Activated CD8-positive, alpha-beta T cell treated with anti-CD3 and anti-CD28 coated beads, Interleukin-2, amount 10 ng/mL, durations not matched to agents 7 days and 5 days (primary cell): ENCODE results near the gene USP6. TPM values are rescaled to one million over a fixed set of nuclear protein-coding genes. Genes with fewer than 3 reads are reported as not detected.
"Not testable (repeated sequence)": the region's sequence is repeated elsewhere in the genome, so short reads cannot be mapped to it uniquely, and the experiment has no call there.

Experiments used
- ATAC-seq: fragments of 150-1000 bp; cut with Tn5 transposase; one replicate; pipeline ENCODE4 v1.10.0; 2021; ENCODE audit warnings: moderate library complexity
- CTCF ChIA-PET: fragments of 350-600 bp; sonication (Branson Sonifier 250); formaldehyde crosslinking; loops from one replicate; lab custom pipeline; 2021; ENCODE audit warnings: antibody characterized with exemption; lab: Charles Lee
- POLR2A ChIA-PET: fragments of 350-600 bp; sonication (Branson Sonifier 250); formaldehyde crosslinking; loops from one replicate; lab custom pipeline; 2021; ENCODE audit warnings: antibody characterized with exemption; lab: Charles Lee
- DNase-seq: peaks from one replicate; pipeline ENCODE4 v3.0.0-alpha.2; 2020
- H3K27ac Mint-ChIP-seq: one replicate; pipeline ENCODE4 v1.8.0; 2021; ENCODE audit warnings: mild to moderate bottlenecking, mixed read lengths
- H3K27me3 Mint-ChIP-seq: one replicate; pipeline ENCODE4 v1.8.0; 2021; ENCODE audit warnings: low read depth, mixed read lengths
- H3K36me3 Mint-ChIP-seq: one replicate; pipeline ENCODE4 v1.8.0; 2021; ENCODE audit warnings: low read depth, mixed read lengths
- H3K4me1 Mint-ChIP-seq: one replicate; pipeline ENCODE4 v1.8.0; 2021; ENCODE audit warnings: low read depth, mixed read lengths
- H3K4me3 Mint-ChIP-seq: one replicate; pipeline ENCODE4 v1.8.0; 2021; ENCODE audit warnings: mild to moderate bottlenecking, mixed read lengths
- H3K9me3 Mint-ChIP-seq: one replicate; pipeline ENCODE4 v1.8.0; 2022; ENCODE audit warnings: mixed read lengths; ENCODE audit not compliant: insufficient read depth
- total RNA-seq, 2 experiments: library from RNA; stranded (reverse); gene quantifications; one replicate each; pipeline ENCODE4 v1.2.3, GENCODE V29; 2021

Gene USP6
- total RNA-seq, 2 experiments from 2014 or later: 0.08 to 0.10 TPM

DNA sequence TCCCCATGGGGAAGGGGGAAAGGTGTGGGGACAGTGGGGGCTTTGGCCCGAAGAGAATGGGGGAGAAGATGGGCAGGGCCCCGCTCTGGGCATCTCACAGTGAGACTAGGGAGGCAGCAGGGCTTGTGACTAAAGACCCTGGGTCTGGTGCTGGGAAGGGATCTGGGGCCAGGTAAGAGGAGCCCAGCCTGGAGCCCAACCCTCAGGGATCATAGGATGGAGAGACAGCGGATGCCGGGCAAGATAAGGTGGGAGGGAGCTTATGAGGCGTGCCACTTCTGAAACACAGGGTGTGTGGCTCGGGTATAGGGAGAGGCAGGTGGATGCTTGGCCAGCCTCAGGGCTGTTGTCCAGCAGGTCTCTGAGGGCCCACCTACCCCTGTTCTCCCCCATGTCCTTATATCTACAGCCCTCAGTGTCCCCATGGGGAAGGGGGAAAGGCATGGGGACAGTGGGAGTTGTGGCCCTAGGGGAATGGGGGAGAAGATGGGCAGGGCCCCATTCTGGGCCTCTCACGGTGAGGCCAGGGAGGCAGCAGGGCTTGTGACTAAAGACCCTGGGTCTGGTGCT lies 15.4 kb downstream of the USP6 start:
- no peak overlapping the region for H3K4me3 Mint-ChIP-seq
- no peak overlapping the region for H3K27ac Mint-ChIP-seq
- ChIA-PET CTCF (no interaction called here), POLR2A (no interaction called here)
- no peaks in the 10 kb centered on the region for H3K4me1 Mint-ChIP-seq
- no peak for ATAC-seq
- H3K9me3 Mint-ChIP-seq: no peaks in the 10 kb centered on the region
- H3K27me3 Mint-ChIP-seq: no peaks in the 10 kb centered on the region
- DNase-seq: no peak
- no peaks in the 10 kb centered on the region for H3K36me3 Mint-ChIP-seq

DNA sequence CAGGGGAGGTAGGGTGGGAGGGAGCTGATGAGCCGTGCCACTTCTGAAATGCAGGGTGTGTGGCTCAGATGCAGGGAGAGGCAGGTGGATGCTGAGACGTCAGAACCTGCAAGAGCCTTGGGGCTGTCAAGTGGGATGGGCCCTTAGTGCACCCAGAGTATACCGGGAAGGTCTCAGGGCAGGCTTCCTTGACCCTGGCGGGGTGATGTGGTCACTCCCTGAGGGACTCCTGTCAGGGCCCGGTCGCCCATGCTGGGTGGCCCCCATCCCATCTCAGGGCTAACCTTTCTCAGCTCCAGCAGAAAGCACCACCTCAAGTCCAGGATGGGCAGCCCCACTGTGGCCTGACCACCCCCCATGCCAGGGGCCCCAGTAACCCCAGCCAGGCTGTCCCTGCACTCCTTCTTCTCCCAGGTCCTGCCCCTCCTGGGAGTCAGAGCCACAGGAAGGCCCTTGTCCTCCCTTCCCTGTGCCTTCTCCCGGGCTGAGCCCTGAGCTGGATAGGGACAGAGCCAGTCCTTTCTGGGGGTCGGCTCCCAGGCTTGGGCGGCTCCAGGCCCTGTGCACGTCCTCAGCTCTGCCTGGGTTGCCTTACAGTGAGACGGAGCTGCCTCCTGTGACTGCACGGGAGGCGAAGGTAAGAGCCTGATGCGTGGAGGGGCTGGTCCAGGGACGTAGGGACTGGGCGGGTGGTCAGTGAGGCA lies 16.1 kb downstream of the USP6 start:
- POLR2A ChIA-PET, DNase-seq: not testable (repeated sequence)

GRCh38 chr17:5132503-5133225 lies 16.8 kb downstream of the USP6 start:
- H3K9me3 Mint-ChIP-seq, CTCF ChIA-PET, H3K36me3 Mint-ChIP-seq, DNase-seq, H3K4me1 Mint-ChIP-seq, H3K4me3 Mint-ChIP-seq, H3K27ac Mint-ChIP-seq, H3K27me3 Mint-ChIP-seq, ATAC-seq, POLR2A ChIA-PET: not testable (repeated sequence)

More for the DNA sequence above, 16.1 kb downstream of the USP6 start:
- H3K36me3 Mint-ChIP-seq, H3K9me3 Mint-ChIP-seq, ATAC-seq, H3K27ac Mint-ChIP-seq, CTCF ChIA-PET, H3K4me3 Mint-ChIP-seq, H3K4me1 Mint-ChIP-seq, H3K27me3 Mint-ChIP-seq: not testable (repeated sequence)

DNA sequence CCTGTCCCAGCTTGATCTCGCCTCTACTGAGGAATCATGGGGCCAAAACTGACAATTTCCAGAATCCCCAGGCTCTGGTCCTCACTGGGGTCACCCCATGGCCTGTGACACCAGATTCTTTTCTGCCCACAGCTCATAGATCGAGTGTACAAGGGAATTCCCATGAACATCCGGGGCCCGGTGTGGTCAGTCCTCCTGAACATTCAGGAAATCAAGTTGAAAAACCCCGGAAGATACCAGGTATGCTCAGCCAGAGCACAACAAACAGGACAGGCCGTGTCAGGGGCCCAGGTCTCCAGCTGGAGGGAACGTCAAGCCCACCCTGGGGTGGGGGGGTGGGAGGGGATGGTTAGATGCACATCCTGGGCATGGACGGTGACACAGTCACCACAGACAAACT lies 17.5 kb downstream of the USP6 start:
- H3K4me3 Mint-ChIP-seq: no peak overlapping the region
- ATAC-seq: no peak
- H3K27ac Mint-ChIP-seq: no peak overlapping the region
- POLR2A ChIA-PET: no interaction called here
- CTCF ChIA-PET: no interaction called here
- H3K9me3 Mint-ChIP-seq: no peaks in the 10 kb centered on the region
- no peaks in the 10 kb centered on the region for H3K27me3 Mint-ChIP-seq
- no peak for DNase-seq
- H3K4me1 Mint-ChIP-seq: no peaks in the 10 kb centered on the region
- no peaks in the 10 kb centered on the region for H3K36me3 Mint-ChIP-seq

- CTCF ChIA-PET, H3K36me3 Mint-ChIP-seq, POLR2A ChIA-PET, H3K4me3 Mint-ChIP-seq, DNase-seq, H3K27ac Mint-ChIP-seq, H3K9me3 Mint-ChIP-seq, ATAC-seq, H3K4me1 Mint-ChIP-seq, H3K27me3 Mint-ChIP-seq: not testable (repeated sequence)
These were observed 18.1 kb downstream of the USP6 start for GRCh38 chr17:5133961-5134360.

GRCh38 chr17:5134571-5134970 lies 18.7 kb downstream of the USP6 start:
- ATAC-seq, H3K27ac Mint-ChIP-seq, H3K9me3 Mint-ChIP-seq, H3K36me3 Mint-ChIP-seq, POLR2A ChIA-PET, H3K27me3 Mint-ChIP-seq, H3K4me3 Mint-ChIP-seq, H3K4me1 Mint-ChIP-seq, DNase-seq: not testable (repeated sequence)
- CTCF ChIA-PET: interaction anchor here (0.7 kb wide), 1 partner anchor 92 kb away, joined by 3 read pairs; no protein-coding TSS in a partner anchor

- H3K4me3 Mint-ChIP-seq, H3K27me3 Mint-ChIP-seq, ATAC-seq, H3K9me3 Mint-ChIP-seq, H3K36me3 Mint-ChIP-seq, H3K4me1 Mint-ChIP-seq, H3K27ac Mint-ChIP-seq, POLR2A ChIA-PET, DNase-seq: not testable (repeated sequence)
- CTCF ChIA-PET: interaction anchor here (0.7 kb wide), 1 partner anchor 92 kb away, joined by 3 read pairs; no protein-coding TSS in a partner anchor
These were observed 19.4 kb downstream of the USP6 start for GRCh38 chr17:5135131-5135712.

- Mint-ChIP-seq H3K9me3 (no peaks in the 10 kb centered on the region), H3K27ac (no peak overlapping the region), H3K4me3 (no peak overlapping the region), H3K36me3 (no peaks in the 10 kb centered on the region), H3K27me3 (no peaks in the 10 kb centered on the region), H3K4me1 (no peaks in the 10 kb centered on the region)
- no peak for ATAC-seq
- ChIA-PET POLR2A (no interaction called here), CTCF (no interaction called here)
- no peak for DNase-seq
These were observed 20.1 kb downstream of the USP6 start for GRCh38 chr17:5135726-5136579.

DNA sequence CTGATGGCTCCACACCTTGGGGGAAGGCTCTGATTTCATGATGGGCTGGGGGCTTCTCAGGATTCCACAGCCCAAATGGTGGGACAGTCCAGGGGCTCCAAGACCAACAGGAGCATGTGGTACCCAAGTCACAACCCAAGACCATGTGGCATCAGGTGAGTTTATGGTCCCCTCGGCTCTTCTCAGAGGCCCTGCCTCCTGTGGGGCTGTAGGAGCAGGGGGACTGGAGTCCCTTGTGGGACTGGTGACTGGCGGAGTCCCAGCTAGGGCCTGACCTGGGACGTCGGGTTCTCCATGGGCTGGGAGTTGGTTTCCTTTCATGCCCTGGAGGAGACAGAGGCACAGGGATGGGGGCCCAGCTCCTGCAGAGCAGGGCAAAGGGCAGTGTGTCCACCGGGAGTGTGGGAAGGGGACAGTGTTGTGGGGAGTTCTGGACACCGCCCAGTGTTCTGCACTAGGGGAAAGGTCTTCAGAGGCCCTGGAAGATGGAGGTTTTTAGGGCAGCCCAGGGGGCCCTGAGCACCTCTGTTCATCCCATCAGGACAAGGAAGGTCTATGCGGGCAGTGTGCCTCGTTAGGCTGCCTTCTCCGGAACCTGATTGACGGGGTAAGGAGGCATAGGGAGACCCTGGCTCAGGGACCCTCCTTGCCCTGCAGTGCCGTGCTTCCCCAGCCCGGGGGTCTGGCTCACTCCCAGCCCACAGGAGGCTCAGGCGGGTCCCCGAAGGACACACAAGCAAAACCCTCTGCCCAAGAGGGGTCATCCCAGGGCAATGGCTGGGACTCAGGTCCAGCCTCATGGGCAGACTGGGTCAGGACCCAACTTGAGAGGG lies 21.0 kb downstream of the USP6 start:
- POLR2A ChIA-PET, CTCF ChIA-PET: not testable (repeated sequence)

GRCh38 chr17:5137511-5138197 lies 21.8 kb downstream of the USP6 start:
- H3K36me3 Mint-ChIP-seq, ATAC-seq, H3K4me3 Mint-ChIP-seq: not testable (repeated sequence)

More for the DNA sequence above, 21.0 kb downstream of the USP6 start:
- H3K4me3 Mint-ChIP-seq, H3K9me3 Mint-ChIP-seq, ATAC-seq, H3K27me3 Mint-ChIP-seq, DNase-seq, H3K4me1 Mint-ChIP-seq, H3K36me3 Mint-ChIP-seq, H3K27ac Mint-ChIP-seq: not testable (repeated sequence)

More at GRCh38 chr17:5137511-5138197, 21.8 kb downstream of the USP6 start:
- H3K9me3 Mint-ChIP-seq, H3K4me1 Mint-ChIP-seq, CTCF ChIA-PET, DNase-seq, H3K27ac Mint-ChIP-seq, POLR2A ChIA-PET, H3K27me3 Mint-ChIP-seq: not testable (repeated sequence)
